GM23338 (cell line): ENCODE data around the gene CHST10. TPM values are rescaled to one million over a fixed set of nuclear protein-coding genes. Genes with fewer than 3 reads are reported as not detected.

Source experiments
- ATAC-seq: fragments of 200-7000 bp; cut with Tn5 transposase; 3 replicates; pipeline ENCODE4 v1.9.1; 2020
- DNase-seq: peaks from one replicate; pipeline ENCODE4 v3.0.0-alpha.2; 2015; ENCODE audit warnings: low spot score
- H2AFZ ChIP-seq: fragments of 200-600 bp; sonication (generic); 2 replicates; pipeline ENCODE4 v1.8.0; 2016; ENCODE audit warnings: antibody characterized with exemption, mild to moderate bottlenecking, moderate library complexity
- H3F3A ChIP-seq: fragments of 200-600 bp; sonication (generic); replicated peaks from 2 replicates; pipeline ENCODE4 v1.8.0; 2017; ENCODE audit warnings: antibody characterized with exemption, mixed run types, low read depth
- H3K27ac ChIP-seq: fragments of 200-600 bp; sonication (generic); 2 replicates; pipeline ENCODE4 v1.6.1; 2016; ENCODE audit warnings: low read depth
- H3K27me3 ChIP-seq: fragments of 200-600 bp; sonication (generic); 2 replicates; pipeline ENCODE4 v1.8.0; 2016; ENCODE audit warnings: mild to moderate bottlenecking, mixed run types, moderate library complexity; ENCODE audit not compliant: insufficient read depth
- H3K36me3 ChIP-seq: fragments of 200-600 bp; sonication (generic); 2 replicates; pipeline ENCODE4 v1.8.0; 2016; ENCODE audit warnings: mild to moderate bottlenecking; ENCODE audit not compliant: insufficient read depth
- H3K4me1 ChIP-seq: fragments of 200-600 bp; sonication (generic); 2 replicates; pipeline ENCODE4 v1.8.0; 2016; ENCODE audit warnings: mild to moderate bottlenecking, moderate library complexity; ENCODE audit not compliant: insufficient read depth
- H3K4me2 ChIP-seq: fragments of 200-600 bp; sonication (generic); 2 replicates; pipeline ENCODE4 v1.7.1; 2017; ENCODE audit warnings: mixed run types
- H3K4me3 ChIP-seq: fragments of 200-600 bp; sonication (generic); 2 replicates; pipeline ENCODE4 v1.6.1; 2016; ENCODE audit warnings: mixed run types
- H3K79me2 ChIP-seq: fragments of 200-600 bp; sonication (generic); replicated peaks from 2 replicates; pipeline ENCODE4 v1.8.0; 2017; ENCODE audit warnings: mild to moderate bottlenecking; ENCODE audit not compliant: insufficient read depth
- H3K9me2 ChIP-seq: fragments of 200-600 bp; sonication (generic); 2 replicates; pipeline ENCODE4 v1.8.0; 2017; ENCODE audit not compliant: insufficient read depth
- H4K20me1 ChIP-seq: fragments of 200-600 bp; sonication (generic); replicated peaks from 2 replicates; pipeline ENCODE4 v1.8.0; 2017; ENCODE audit warnings: mild to moderate bottlenecking; ENCODE audit not compliant: insufficient read depth
- H3K27ac Mint-ChIP-seq: 2 replicates; pipeline ENCODE4 v1.8.0; 2020; ENCODE audit warnings: inconsistent platforms, mild to moderate bottlenecking, moderate library complexity, mixed read lengths
- H3K27me3 Mint-ChIP-seq: 3 replicates; pipeline ENCODE4 v1.8.0; 2022; ENCODE audit warnings: low read depth, mild to moderate bottlenecking, moderate library complexity, mixed read lengths, inconsistent platforms; ENCODE audit not compliant: insufficient read depth, poor library complexity
- H3K36me3 Mint-ChIP-seq: 3 replicates; pipeline ENCODE4 v1.8.0; 2021; ENCODE audit warnings: low read depth, mild to moderate bottlenecking, inconsistent platforms, moderate library complexity, mixed read lengths
- H3K4me1 Mint-ChIP-seq: 3 replicates; pipeline ENCODE4 v1.8.0; 2020; ENCODE audit warnings: mild to moderate bottlenecking, inconsistent platforms, mixed read lengths
- H3K4me3 Mint-ChIP-seq: 3 replicates; pipeline ENCODE4 v1.8.0; 2021; ENCODE audit warnings: moderate library complexity, mild to moderate bottlenecking, inconsistent platforms, mixed read lengths
- H3K9me3 Mint-ChIP-seq: 3 replicates; pipeline ENCODE4 v1.8.0; 2020; ENCODE audit warnings: moderate library complexity, mild to moderate bottlenecking, inconsistent platforms, mixed read lengths
- CREB1 ChIP-seq: fragments of 250-450 bp; sonication (Bioruptor Pico); IDR thresholded peaks from 2 replicates; pipeline ENCODE4 v1.5.0; 2020; ENCODE audit warnings: low read depth, mild to moderate bottlenecking, moderate library complexity
- CTCF ChIP-seq, 2 experiments: fragments of 200-600 bp in 1 of 2; sonication (generic) in 1 of 2; conservative IDR thresholded peaks; 2 replicates each; pipeline versions ENCODE4 v1.5.1 to v1.6.1; 2016 to 2017; ENCODE audit warnings: antibody characterized with exemption in 2 of 2, low read depth in 2 of 2, mild to moderate bottlenecking in 2 of 2, moderate library complexity in 1 of 2
- EZH2 ChIP-seq: fragments of 200-600 bp; sonication (generic); IDR thresholded peaks from one replicate; pipeline ENCODE4 v1.8.0; 2017; ENCODE audit warnings: antibody characterized with exemption, mild to moderate bottlenecking, low read depth; ENCODE audit not compliant: unreplicated experiment
- EZH2phosphoT487 ChIP-seq: fragments of 200-600 bp; sonication (generic); IDR thresholded peaks from one replicate; pipeline ENCODE4 v1.8.1; 2018; ENCODE audit warnings: antibody characterized with exemption; ENCODE audit not compliant: unreplicated experiment
- JUNB ChIP-seq: IDR thresholded peaks from one replicate; pipeline ENCODE4 v1.6.1; 2016; ENCODE audit warnings: antibody characterized with exemption; ENCODE audit not compliant: unreplicated experiment
- NANOG ChIP-seq: IDR thresholded peaks from 2 replicates; pipeline ENCODE4 v1.6.1; 2016; ENCODE audit warnings: antibody characterized with exemption, borderline replicate concordance
- POLR2AphosphoS5 ChIP-seq: IDR thresholded peaks from 2 replicates; pipeline ENCODE4 v1.6.1; 2016; ENCODE audit warnings: antibody characterized with exemption, low read depth
- REST ChIP-seq: IDR thresholded peaks from one replicate; pipeline ENCODE4 v1.6.1; 2018; ENCODE audit warnings: antibody characterized with exemption; ENCODE audit not compliant: unreplicated experiment
- STAT1 ChIP-seq: IDR thresholded peaks from one replicate; pipeline ENCODE4 v1.6.1; 2016; ENCODE audit warnings: antibody characterized with exemption; ENCODE audit not compliant: unreplicated experiment
- ZNF114 ChIP-seq: fragments of 250-450 bp; sonication (Bioruptor Pico); IDR thresholded peaks from 2 replicates; pipeline ENCODE4 v1.5.0; 2020; ENCODE audit warnings: mild to moderate bottlenecking, moderate library complexity
- ZNF331 ChIP-seq: fragments of 250-450 bp; sonication (Bioruptor Pico); IDR thresholded peaks from 2 replicates; pipeline ENCODE4 v1.5.0; 2020; ENCODE audit warnings: low read depth, mild to moderate bottlenecking, moderate library complexity
- ZNF462 ChIP-seq: fragments of 250-450 bp; sonication (Bioruptor Pico); IDR thresholded peaks from 2 replicates; pipeline ENCODE4 v1.5.0; 2020; ENCODE audit warnings: mild to moderate bottlenecking, moderate library complexity
- polyA plus RNA-seq: library from polyadenylated mRNA; unstranded; fragments of >200 nt; fragmentation: Nextera tagmentation; extraction: Ambion mirVana; gene quantifications from 2 replicates; pipeline ENCODE4 v1.2.1, GENCODE V29; 2016
- total RNA-seq: library from RNA; depleted of rRNA; stranded (reverse); fragments of >200 nt; shearing (Covaris generic); gene quantifications from 2 replicates; pipeline ENCODE4 v1.2.3, GENCODE V29; 2014
- TF ChIP-seq, protein P1 (sequence below): IDR thresholded peaks from 2 replicates; pipeline ENCODE4 v1.6.1; 2016; ENCODE audit warnings: antibody characterized with exemption

Gene CHST10
- total and polyA plus RNA-seq, 2 experiments from 2014 or later, result 7.7 to 24.5 TPM

- Mint-ChIP-seq H3K27ac (peak overlapping the region; percentile 94), H3K36me3 (peaks cover 28% of the 10 kb centered on the region), H3K4me3 (peak overlapping the region; percentile 26), H3K27me3 (peaks cover 11% of the 10 kb centered on the region), H3K9me3 (no peaks in the 10 kb centered on the region), H3K4me1 (peaks cover 78% of the 10 kb centered on the region)
- Histone ChIP-seq H3K27me3 (no peaks in the 10 kb centered on the region), H3K36me3 (no peaks in the 10 kb centered on the region), H3F3A (0 out of 2 replicates have a peak, but pooled peaks cover 3% of the 10 kb centered on the region), H2AFZ (no peak overlapping the region), H3K4me1 (peaks cover 73% of the 10 kb centered on the region), H4K20me1 (no peaks in the 10 kb centered on the region; the same call in 1 of the 2 replicates), H3K4me3 (peak overlapping the region; percentile 1; the same call in 1 of the 2 replicates), H3K9me2 (no peaks in the 10 kb centered on the region), H3K79me2 (peaks cover 67% of the 10 kb centered on the region), H3K27ac (peak overlapping the region; percentile 91), H3K4me2 (peak overlapping the region; percentile 70)
- DNase-seq, result peak; percentile 22
- ATAC-seq, result no peak; the same call in 2 of the 3 replicates
- TF ChIP-seq EZH2phosphoT487 (no peak), CREB1 (no peak), ZNF462 (CRISPR knock-in tag) (no peak), ZNF331 (CRISPR knock-in tag) (no peak), JUNB (no peak), EZH2 (no peak), CTCF (conservative IDR thresholded peaks at IDR 0.05; ENCODE audit: low read depth in 2 of 2) (no peak), REST (no peak), STAT1 (no peak), ZNF114 (CRISPR knock-in tag) (no peak), POLR2AphosphoS5 (no peak), NANOG (no peak)
- TF ChIP-seq, protein P1, sequence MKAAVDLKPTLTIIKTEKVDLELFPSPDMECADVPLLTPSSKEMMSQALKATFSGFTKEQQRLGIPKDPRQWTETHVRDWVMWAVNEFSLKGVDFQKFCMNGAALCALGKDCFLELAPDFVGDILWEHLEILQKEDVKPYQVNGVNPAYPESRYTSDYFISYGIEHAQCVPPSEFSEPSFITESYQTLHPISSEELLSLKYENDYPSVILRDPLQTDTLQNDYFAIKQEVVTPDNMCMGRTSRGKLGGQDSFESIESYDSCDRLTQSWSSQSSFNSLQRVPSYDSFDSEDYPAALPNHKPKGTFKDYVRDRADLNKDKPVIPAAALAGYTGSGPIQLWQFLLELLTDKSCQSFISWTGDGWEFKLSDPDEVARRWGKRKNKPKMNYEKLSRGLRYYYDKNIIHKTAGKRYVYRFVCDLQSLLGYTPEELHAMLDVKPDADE, result no peak
Measured at GRCh38 chr2:100412881-100413321, 4.6 kb downstream of the CHST10 start.
